ENCODE data around the gene TMEM184C.

- TF ChIP-seq CTCF (conservative IDR thresholded peaks at IDR 0.05; ENCODE audit: low read length), result no peak
- no peak for TF ChIP-seq EZH2phosphoT487 (IDR thresholded peaks at IDR 0.05; ENCODE audit: borderline replicate concordance, low read depth, low read length)
Measured at GRCh38 chr4:147674496-147674895, 57.3 kb downstream of the TMEM184C start.

Measured in OCI-LY7 (cell line).